Common myeloid progenitor, CD34-positive (primary cell): ENCODE results near the gene CFAP43.
"Not testable (repeated sequence)": the region's sequence is repeated elsewhere in the genome, so short reads cannot be mapped to it uniquely, and the experiment has no call there.

Source experiments
- CTCF ChIA-PET: fragments of 350-600 bp; sonication (Branson Sonifier 250); formaldehyde crosslinking; loops from one replicate; lab custom pipeline; 2021; ENCODE audit warnings: antibody characterized with exemption; lab: Charles Lee
- POLR2A ChIA-PET: fragments of 350-600 bp; sonication (Branson Sonifier 250); formaldehyde crosslinking; loops from one replicate; lab custom pipeline; 2021; ENCODE audit warnings: antibody characterized with exemption; lab: Charles Lee
- DNase-seq, 3 donors: peaks; one replicate each; pipeline versions ENCODE4 v3.0.0 to v3.0.0-alpha.2; 2013
- H3K27ac ChIP-seq, 2 experiments: 1 replicate in 1 of 2; 2 replicates in 1 of 2; pipeline ENCODE4 v1.7.0; 2013; ENCODE audit warnings: inconsistent platforms in 2 of 2, low read length in 2 of 2, mild to moderate bottlenecking in 2 of 2, low read depth in 1 of 2, moderate library complexity in 1 of 2; ENCODE audit not compliant: severe bottlenecking in 2 of 2, insufficient read depth in 1 of 2, poor library complexity in 1 of 2
- H3K27me3 ChIP-seq, 5 experiments: replicated peaks in 2 of 5; 1 replicate in 3 of 5; 2 replicates in 2 of 5; pipeline versions ENCODE4 v1.6.1 to v1.7.0; 2013; ENCODE audit warnings: low read length in 4 of 5, mild to moderate bottlenecking in 2 of 5, moderate library complexity in 2 of 5, inconsistent platforms in 1 of 5; ENCODE audit not compliant: insufficient read depth in 5 of 5, control insufficient read depth in 4 of 5
- H3K36me3 ChIP-seq, 4 experiments: 1 replicate in 2 of 4; 2 replicates in 2 of 4; pipeline versions ENCODE4 v1.6.1 to v1.7.0; 2013; ENCODE audit warnings: low read length in 3 of 4, control low read depth in 1 of 4, mild to moderate bottlenecking in 1 of 4; ENCODE audit not compliant: control insufficient read depth in 4 of 4, insufficient read depth in 4 of 4
- H3K4me1 ChIP-seq, 4 experiments: 1 replicate in 3 of 4; 2 replicates in 1 of 4; pipeline versions ENCODE4 v1.6.1 to v1.7.1; 2013; ENCODE audit warnings: low read length in 3 of 4, mild to moderate bottlenecking in 3 of 4, control low read depth in 1 of 4, inconsistent platforms in 1 of 4, moderate library complexity in 1 of 4; ENCODE audit not compliant: control insufficient read depth in 4 of 4, insufficient read depth in 4 of 4; ENCODE audit errors: control extremely low read depth in 1 of 4
- H3K4me3 ChIP-seq, 7 experiments: 1 replicate in 4 of 7; 2 replicates in 3 of 7; pipeline versions ENCODE4 v1.5.1 to v1.7.0; 2013; ENCODE audit warnings: mild to moderate bottlenecking in 7 of 7, low read length in 6 of 7, moderate library complexity in 6 of 7, inconsistent platforms in 2 of 7, low read depth in 2 of 7, control low read depth in 1 of 7; ENCODE audit not compliant: insufficient read depth in 4 of 7, control insufficient read depth in 1 of 7; ENCODE audit errors: extremely low read depth in 1 of 7
- H3K9me3 ChIP-seq, 5 experiments: 1 replicate in 4 of 5; 2 replicates in 1 of 5; pipeline versions ENCODE4 v1.6.1 to v1.7.1; 2013; ENCODE audit warnings: low read length in 4 of 5, mild to moderate bottlenecking in 2 of 5, inconsistent platforms in 1 of 5, low read depth in 1 of 5, moderate library complexity in 1 of 5; ENCODE audit not compliant: control insufficient read depth in 4 of 5, insufficient read depth in 2 of 5; ENCODE audit errors: control extremely low read depth in 1 of 5
- WGBS: methylation state at CpG from one replicate; pipeline ENCODE4 v1.1.5; 2013; ENCODE audit not compliant: insufficient coverage; 5-methylcytosine and 5-hydroxymethylcytosine counted together

Gene CFAP43

GRCh38 chr10:104247513-104248146, 15.5 kb upstream of the CFAP43 start:
- Histone ChIP-seq H3K36me3 (no peaks in the 10 kb centered on the region), H3K27ac (peak overlapping the region; percentile 56 to 82), H3K4me3 (peak overlapping the region in 5 of 7 experiments; percentile 16 to 49 (median 46)), H3K4me1 (peaks cover 14 to 39% (median 25%) of the 10 kb centered on the region in 4 experiments), H3K9me3 (no peaks in the 10 kb centered on the region), H3K27me3 (no peaks in the 10 kb centered on the region)
- POLR2A ChIA-PET, result interaction anchor here (0.8 to 1.6 kb wide), 2 partner anchors 9 to 24 kb away, joined by 3 read pairs; no protein-coding TSS in a partner anchor
- CTCF ChIA-PET, result interaction anchor here (0.7 to 3.0 kb wide), 4 partner anchors 13 to 30 kb away, joined by 3 to 11 read pairs (median 8); no protein-coding TSS in a partner anchor
- DNase-seq, result peak; percentile 73 to 94 (median 86)
- WGBS, result no CpG with 5 or more reads among the region's 3 CpGs

- WGBS, result 0% methylated on average over 1 of the region's 2 CpGs
- H3K4me3 ChIP-seq, result peak overlapping the region in 3 of 7 experiments; percentile 13 to 46 (median 42)
- DNase-seq, result peak; percentile 66 to 90 (median 83)
- peaks cover 14 to 39% (median 25%) of the 10 kb centered on the region in 4 experiments for H3K4me1 ChIP-seq
- peak overlapping the region; percentile 19 to 82 for H3K27ac ChIP-seq
- no peaks in the 10 kb centered on the region for H3K9me3 ChIP-seq
- H3K27me3 ChIP-seq, result no peaks in the 10 kb centered on the region
- ChIA-PET CTCF (interaction anchor here (0.7 to 2.4 kb wide), 4 partner anchors 9 to 31 kb away, joined by 3 to 11 read pairs (median 4); no protein-coding TSS in a partner anchor), POLR2A (interaction anchor here (1.6 kb wide), 1 partner anchor 23 kb away, joined by 3 read pairs; no protein-coding TSS in a partner anchor)
- no peaks in the 10 kb centered on the region for H3K36me3 ChIP-seq
These were observed 14.8 kb upstream of the CFAP43 start for GRCh38 chr10:104246976-104247375.

- H3K9me3 ChIP-seq, result no peaks in the 10 kb centered on the region
- no peak overlapping the region for H3K4me3 ChIP-seq
- H3K27ac ChIP-seq, result no peak overlapping the region
- H3K36me3 ChIP-seq, result no peaks in the 10 kb centered on the region
- no peak for DNase-seq
- H3K27me3 ChIP-seq, result no peaks in the 10 kb centered on the region
- H3K4me1 ChIP-seq, result peaks cover 14 to 32% (median 23%) of the 10 kb centered on the region in 4 experiments
- ChIA-PET CTCF (interaction anchor here (1.0 to 1.8 kb wide), 3 partner anchors 7 to 29 kb away, joined by 3 to 5 read pairs (median 4); partner anchors contain the start of gene CFAP43), POLR2A (no interaction called here)
- 98% methylated on average over 32 of the region's 34 CpGs for WGBS
These were observed 13.0 kb upstream of the CFAP43 start for GRCh38 chr10:104245066-104245632.

- ChIA-PET CTCF (interaction anchor here (1.2 kb wide), 1 partner anchor 9 kb away, joined by 3 read pairs; no protein-coding TSS in a partner anchor), POLR2A (no interaction called here)
- H3K36me3 ChIP-seq, result no peaks in the 10 kb centered on the region
- H3K4me1 ChIP-seq, result peaks cover 14 to 39% (median 25%) of the 10 kb centered on the region in 4 experiments
- H3K27ac ChIP-seq, result no peak overlapping the region
- H3K27me3 ChIP-seq, result no peaks in the 10 kb centered on the region
- 97% methylated on average over 3 of the region's 5 CpGs for WGBS
- DNase-seq, result no peak
- no peak overlapping the region for H3K4me3 ChIP-seq
- H3K9me3 ChIP-seq, result no peaks in the 10 kb centered on the region
These were observed 11.3 kb upstream of the CFAP43 start for GRCh38 chr10:104243512-104243911.

GRCh38 chr10:104243009-104243408, 10.8 kb upstream of the CFAP43 start:
- CTCF ChIA-PET, H3K9me3 ChIP-seq, POLR2A ChIA-PET, H3K4me3 ChIP-seq, H3K27ac ChIP-seq, H3K27me3 ChIP-seq, H3K36me3 ChIP-seq, DNase-seq: not testable (repeated sequence)
- peaks cover 14 to 34% (median 21%) of the 10 kb centered on the region in 4 experiments for H3K4me1 ChIP-seq
- WGBS, result 100% methylated on average over 2 of the region's 3 CpGs

GRCh38 chr10:104242545-104242944, 10.4 kb upstream of the CFAP43 start:
- no peak for DNase-seq
- POLR2A ChIA-PET, result no interaction called here
- H3K27me3 ChIP-seq, result no peaks in the 10 kb centered on the region

More at GRCh38 chr10:104242545-104242944, 10.4 kb upstream of the CFAP43 start:
- Histone ChIP-seq H3K4me1 (peaks cover 10 to 30% (median 19%) of the 10 kb centered on the region in 4 experiments), H3K9me3 (no peaks in the 10 kb centered on the region), H3K4me3 (no peak overlapping the region), H3K27ac (no peak overlapping the region), H3K36me3 (no peaks in the 10 kb centered on the region)
- CTCF ChIA-PET, result interaction anchor here (3.0 kb wide), 1 partner anchor 11 kb away, joined by 9 read pairs; the partner anchor contains the start of gene GSTO1
